ENCODE data around the gene IL6ST.

IL6ST gene

DNA sequence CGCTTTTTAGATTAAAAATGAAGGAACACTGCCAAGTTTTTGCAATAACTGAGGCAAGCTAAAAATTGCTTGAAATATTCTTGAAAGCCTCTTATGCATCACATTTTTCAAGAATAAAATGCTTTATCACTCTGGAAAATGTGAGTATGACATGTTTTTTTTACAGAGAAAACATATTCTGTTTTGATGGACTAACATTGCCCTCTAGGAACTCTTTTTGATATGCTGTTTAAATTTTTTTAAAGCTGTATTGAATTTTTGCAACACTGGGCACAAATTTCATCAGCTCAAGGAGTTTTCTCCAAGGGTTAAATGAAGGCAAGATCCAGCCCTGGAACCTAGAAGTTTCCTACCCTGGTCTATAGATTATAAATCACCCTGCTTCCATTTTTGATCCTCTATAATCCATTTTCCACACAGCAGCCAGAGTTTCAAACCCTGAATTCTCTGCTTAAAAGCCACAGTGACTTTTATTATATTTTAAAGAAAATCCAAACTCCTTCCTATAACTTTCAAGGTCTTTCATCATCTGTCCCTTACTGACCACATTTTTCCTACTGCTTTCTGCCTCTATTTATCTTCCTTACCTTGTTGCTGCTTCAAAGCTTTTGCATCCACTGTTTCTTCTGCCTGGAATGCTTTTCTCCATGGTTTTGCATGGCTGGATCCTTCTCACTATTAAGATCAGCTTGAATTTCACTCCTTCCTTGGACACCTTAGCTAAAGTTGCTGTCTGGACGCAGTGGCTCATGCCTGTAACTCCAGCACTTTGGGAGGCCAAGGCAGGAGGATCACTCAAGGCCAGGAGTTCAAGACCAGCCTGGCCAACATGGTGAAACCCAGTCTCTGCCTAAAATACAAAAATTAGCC, 82.7 kb downstream of the IL6ST start:
- TF ChIP-seq, protein P1, sequence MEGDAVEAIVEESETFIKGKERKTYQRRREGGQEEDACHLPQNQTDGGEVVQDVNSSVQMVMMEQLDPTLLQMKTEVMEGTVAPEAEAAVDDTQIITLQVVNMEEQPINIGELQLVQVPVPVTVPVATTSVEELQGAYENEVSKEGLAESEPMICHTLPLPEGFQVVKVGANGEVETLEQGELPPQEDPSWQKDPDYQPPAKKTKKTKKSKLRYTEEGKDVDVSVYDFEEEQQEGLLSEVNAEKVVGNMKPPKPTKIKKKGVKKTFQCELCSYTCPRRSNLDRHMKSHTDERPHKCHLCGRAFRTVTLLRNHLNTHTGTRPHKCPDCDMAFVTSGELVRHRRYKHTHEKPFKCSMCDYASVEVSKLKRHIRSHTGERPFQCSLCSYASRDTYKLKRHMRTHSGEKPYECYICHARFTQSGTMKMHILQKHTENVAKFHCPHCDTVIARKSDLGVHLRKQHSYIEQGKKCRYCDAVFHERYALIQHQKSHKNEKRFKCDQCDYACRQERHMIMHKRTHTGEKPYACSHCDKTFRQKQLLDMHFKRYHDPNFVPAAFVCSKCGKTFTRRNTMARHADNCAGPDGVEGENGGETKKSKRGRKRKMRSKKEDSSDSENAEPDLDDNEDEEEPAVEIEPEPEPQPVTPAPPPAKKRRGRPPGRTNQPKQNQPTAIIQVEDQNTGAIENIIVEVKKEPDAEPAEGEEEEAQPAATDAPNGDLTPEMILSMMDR (IDR thresholded peaks at IDR 0.05) = no peak
- no peak overlapping the region for H3K27ac ChIP-seq
- H3K4me3 ChIP-seq = no peak overlapping the region
- no peak for DNase-seq (ENCODE audit: low spot score)

GRCh38 chr5:55908804-55909203, 86.0 kb downstream of the IL6ST start:
- no peak overlapping the region for H3K27ac ChIP-seq
- no peak overlapping the region for H3K4me3 ChIP-seq
- TF ChIP-seq, protein P1 (IDR thresholded peaks at IDR 0.05) = no peak
- DNase-seq (ENCODE audit: low spot score) = no peak

DNA sequence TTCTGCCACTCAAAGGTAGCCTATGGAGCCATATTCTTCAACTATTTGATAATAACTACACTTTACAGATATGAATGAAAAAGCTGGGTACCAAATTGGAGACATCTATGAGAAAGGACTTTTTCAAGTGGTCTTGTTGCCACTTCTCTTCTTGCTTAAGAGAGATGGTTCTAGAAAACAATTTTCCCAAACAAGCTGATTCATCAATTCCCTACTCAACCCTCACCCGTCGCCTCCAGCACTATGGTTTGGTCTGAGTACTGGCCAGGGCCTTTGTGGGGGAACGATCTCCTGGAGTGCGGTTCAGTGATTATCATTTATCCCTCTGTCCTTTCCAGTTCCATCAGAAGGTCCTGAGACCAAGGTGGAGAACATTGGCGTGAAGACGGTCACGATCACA, 86.8 kb downstream of the IL6ST start:
- H3K27ac ChIP-seq = no peak overlapping the region
- TF ChIP-seq, protein P1 (IDR thresholded peaks at IDR 0.05) = no peak
- no peak overlapping the region for H3K4me3 ChIP-seq
- peak; percentile 40 for DNase-seq (ENCODE audit: low spot score)

DNA sequence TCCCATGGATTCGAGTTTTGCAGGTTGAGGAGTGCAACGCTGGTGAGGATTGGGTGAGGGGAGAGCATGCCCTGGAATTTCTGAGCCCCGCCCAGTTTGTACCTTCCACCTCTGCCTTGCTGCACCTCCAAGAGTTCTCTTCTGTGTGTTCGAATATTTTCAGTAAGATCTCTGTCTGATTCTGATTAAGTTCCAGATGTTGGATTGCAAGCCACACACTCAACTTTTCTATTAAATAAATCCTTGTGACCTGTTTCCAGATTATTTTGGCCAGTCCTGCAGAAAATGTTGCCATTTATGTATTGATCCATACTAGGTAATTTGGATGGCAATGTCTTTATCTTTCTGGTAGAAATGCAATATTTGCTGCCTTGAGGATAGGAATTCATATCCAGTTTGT, 89.5 kb downstream of the IL6ST start:
- Histone ChIP-seq H3K4me3 (no peak overlapping the region), H3K27ac (no peak overlapping the region)
- no peak for DNase-seq (ENCODE audit: low spot score)
- TF ChIP-seq, protein P1 (IDR thresholded peaks at IDR 0.05) = no peak

GRCh38 chr5:55904152-55904551, 90.6 kb downstream of the IL6ST start:
- DNase-seq (ENCODE audit: low spot score) = no peak
- TF ChIP-seq, protein P1 (IDR thresholded peaks at IDR 0.05) = no peak
- Histone ChIP-seq H3K27ac (no peak overlapping the region), H3K4me3 (no peak overlapping the region)

- TF ChIP-seq, protein P1 (IDR thresholded peaks at IDR 0.05) = no peak
- DNase-seq (ENCODE audit: low spot score) = no peak
- Histone ChIP-seq H3K4me3 (no peak overlapping the region), H3K27ac (no peak overlapping the region)
Observed at GRCh38 chr5:55903121-55903701, 91.6 kb downstream of the IL6ST start.

- Histone ChIP-seq H3K27ac (no peak overlapping the region), H3K4me3 (no peak overlapping the region)
- TF ChIP-seq, protein P1 (IDR thresholded peaks at IDR 0.05) = no peak
- DNase-seq (ENCODE audit: low spot score) = no peak
Observed at GRCh38 chr5:55902696-55903095, 92.1 kb downstream of the IL6ST start.
